Psoas muscle (tissue), 8 donors: Measurements from ENCODE around the gene XRN1. TPM values are rescaled to one million over a fixed set of nuclear protein-coding genes. Genes with fewer than 3 reads are reported as not detected.

ENCODE experiments used
- ATAC-seq, 4 donors: fragments of 200-7000 bp; cut with Tn5 transposase; one replicate each; pipeline ENCODE4 v1.9.1; 2020; ENCODE audit warnings: moderate library complexity in 3 of 4, mild to moderate bottlenecking in 2 of 4
- DNase-seq, 2 donors: peaks; one replicate each; pipeline ENCODE4 v3.0.0-alpha.2; 2020
- H3K27ac ChIP-seq: fragments of 200-600 bp; one replicate; pipeline ENCODE4 v1.8.0; 2022
- H3K27me3 ChIP-seq, 3 donors: fragments of 200-600 bp in 1 of 3; one replicate each; pipeline versions ENCODE4 v1.6.1 to v1.8.0; 2013 to 2022; ENCODE audit warnings: low read length in 2 of 3, mild to moderate bottlenecking in 2 of 3, moderate library complexity in 1 of 3; ENCODE audit not compliant: insufficient read depth in 3 of 3
- H3K36me3 ChIP-seq, 2 donors: fragments of 200-600 bp in 1 of 2; one replicate each; pipeline versions ENCODE4 v1.6.1 to v1.8.0; 2013 to 2022; ENCODE audit warnings: low read depth in 1 of 2, mild to moderate bottlenecking in 1 of 2, moderate library complexity in 1 of 2; ENCODE audit not compliant: insufficient read depth in 1 of 2
- H3K4me1 ChIP-seq: fragments of 200-600 bp; one replicate; pipeline ENCODE4 v1.8.0; 2022
- H3K4me3 ChIP-seq: fragments of 200-600 bp; one replicate; pipeline ENCODE4 v1.8.0; 2022; ENCODE audit warnings: mild to moderate bottlenecking
- H3K9me3 ChIP-seq: fragments of 200-600 bp; one replicate; pipeline ENCODE4 v1.8.0; 2022
- WGBS, 3 donors: extraction: QIAGEN DNeasy Blood & Tissue Kit; methylation state at CpG; one replicate each; pipeline versions ENCODE4 v1.1.6 to v1.1.7; 2013; 5-methylcytosine and 5-hydroxymethylcytosine counted together
- intact Hi-C, 2 donors: fragments of 100-400 bp; cut with DNase I; formaldehyde crosslinking; loops; one replicate each; pipeline versions ENCODE4 v1.11.0 to v1.14.2; 2022
- polyA plus RNA-seq, 3 donors: library from polyadenylated mRNA; stranded (reverse); fragments of 200-250 nt; gene quantifications; one replicate each; pipeline ENCODE4 v1.2.3, GENCODE V29; 2013
- total RNA-seq, 4 donors: library from RNA; stranded (reverse); fragmentation: NEBNext Ultra II Directional in 2 of 4; extraction: Animal tissue kit (Norgen Biotek cat#: 25700) in 2 of 4; gene quantifications; one replicate each; pipeline versions ENCODE4 v1.2.1 to v1.2.4, GENCODE V29; 2021 to 2023
- TF ChIP-seq, protein P1 (sequence below): fragments of 200-600 bp; IDR thresholded peaks from one replicate; pipeline ENCODE4 v1.8.0; 2022; ENCODE audit warnings: antibody characterized with exemption
- donor health status: healthy with polysubstance abuse.
- donor health status: DM: no; HTN: no; CAD: no; lungs with moderate emphysema.
- donor health status: Bipolar disorder and iron deficiency.
- donor health status: healthy.
- donor health status: DM: yes; HTN: yes; CAD: no.
- donor health status: DM: no; HTN: no; CAD: no.
- donor health status: DM: no; HTN: no; CAD: no.
- donor health status: DM: yes; HTN: yes; CAD: no.

Gene XRN1
- total and polyA plus RNA-seq, 7 donors = 3.8 to 46.1 (median 26.7) TPM

DNA sequence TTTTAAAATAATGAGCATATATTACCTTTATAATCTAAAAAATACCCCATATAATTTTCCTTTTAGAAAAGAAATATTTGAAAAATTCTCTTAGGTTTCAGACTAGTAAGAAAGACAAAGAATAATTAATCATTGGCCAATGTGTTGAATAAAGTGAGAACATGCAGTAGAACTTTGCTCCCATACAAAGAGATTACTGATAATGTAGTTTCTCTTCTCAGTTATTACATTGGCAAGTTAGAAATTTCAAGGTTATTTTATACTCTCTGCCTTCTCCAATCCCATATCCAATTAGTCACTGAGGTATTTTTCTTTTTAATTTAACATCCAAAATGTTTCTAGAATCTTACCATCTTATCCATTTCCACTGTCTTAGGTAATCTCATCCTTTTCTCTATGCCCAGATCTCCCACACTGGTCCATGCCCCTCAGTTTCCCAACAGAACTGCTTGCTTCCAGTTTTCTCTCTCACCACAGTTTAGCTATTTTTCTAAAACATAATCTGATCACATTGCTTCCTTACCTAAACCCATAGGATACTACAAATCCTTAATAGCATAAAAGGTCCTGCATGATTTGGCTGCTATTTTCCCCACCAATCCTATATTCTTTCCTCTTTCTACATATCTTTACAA lies 10.8 kb downstream of the XRN1 start:
- intact Hi-C loops = no loop called here
- DNase-seq (no peak), ATAC-seq (no peak)
- TF ChIP-seq, protein P1, sequence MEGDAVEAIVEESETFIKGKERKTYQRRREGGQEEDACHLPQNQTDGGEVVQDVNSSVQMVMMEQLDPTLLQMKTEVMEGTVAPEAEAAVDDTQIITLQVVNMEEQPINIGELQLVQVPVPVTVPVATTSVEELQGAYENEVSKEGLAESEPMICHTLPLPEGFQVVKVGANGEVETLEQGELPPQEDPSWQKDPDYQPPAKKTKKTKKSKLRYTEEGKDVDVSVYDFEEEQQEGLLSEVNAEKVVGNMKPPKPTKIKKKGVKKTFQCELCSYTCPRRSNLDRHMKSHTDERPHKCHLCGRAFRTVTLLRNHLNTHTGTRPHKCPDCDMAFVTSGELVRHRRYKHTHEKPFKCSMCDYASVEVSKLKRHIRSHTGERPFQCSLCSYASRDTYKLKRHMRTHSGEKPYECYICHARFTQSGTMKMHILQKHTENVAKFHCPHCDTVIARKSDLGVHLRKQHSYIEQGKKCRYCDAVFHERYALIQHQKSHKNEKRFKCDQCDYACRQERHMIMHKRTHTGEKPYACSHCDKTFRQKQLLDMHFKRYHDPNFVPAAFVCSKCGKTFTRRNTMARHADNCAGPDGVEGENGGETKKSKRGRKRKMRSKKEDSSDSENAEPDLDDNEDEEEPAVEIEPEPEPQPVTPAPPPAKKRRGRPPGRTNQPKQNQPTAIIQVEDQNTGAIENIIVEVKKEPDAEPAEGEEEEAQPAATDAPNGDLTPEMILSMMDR = no peak
- Histone ChIP-seq H3K4me3 (no peak overlapping the region), H3K4me1 (peaks cover 23% of the 10 kb centered on the region), H3K27ac (no peak overlapping the region), H3K9me3 (no peaks in the 10 kb centered on the region), H3K27me3 (no peaks in the 10 kb centered on the region), H3K36me3 (peaks cover 0 to 21% of the 10 kb centered on the region in 2 donors)

DNA sequence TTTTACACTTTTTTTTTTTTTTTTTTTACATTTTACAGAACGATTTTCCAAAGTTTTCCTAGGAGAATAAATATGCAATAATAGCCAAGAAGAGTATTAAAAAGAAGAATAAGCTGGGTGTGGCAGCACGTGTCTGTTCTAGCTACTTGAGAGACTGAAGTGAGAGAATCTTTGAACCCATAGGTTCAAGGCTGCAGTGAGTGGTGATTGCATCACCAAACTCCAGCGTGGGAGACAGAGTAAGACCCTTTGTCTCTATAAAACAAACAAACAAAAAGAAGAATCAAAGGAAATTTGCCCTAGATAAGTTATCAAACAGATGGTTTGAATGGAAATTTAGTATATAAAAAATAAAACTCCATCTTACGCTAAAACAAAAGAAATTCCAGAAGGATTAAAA lies 13.3 kb downstream of the XRN1 start:
- no peak for ATAC-seq
- Histone ChIP-seq H3K9me3 (no peaks in the 10 kb centered on the region), H3K4me1 (peaks cover 13% of the 10 kb centered on the region), H3K4me3 (no peak overlapping the region), H3K36me3 (peaks cover 0 to 42% of the 10 kb centered on the region in 2 donors), H3K27ac (no peak overlapping the region), H3K27me3 (no peaks in the 10 kb centered on the region)
- 68 to 69% (median 68%) methylated on average over 4 of the region's 4 CpGs for WGBS, 3 donors
- TF ChIP-seq, protein P1 = no peak
- intact Hi-C loops = no loop called here
- no peak for DNase-seq

DNA sequence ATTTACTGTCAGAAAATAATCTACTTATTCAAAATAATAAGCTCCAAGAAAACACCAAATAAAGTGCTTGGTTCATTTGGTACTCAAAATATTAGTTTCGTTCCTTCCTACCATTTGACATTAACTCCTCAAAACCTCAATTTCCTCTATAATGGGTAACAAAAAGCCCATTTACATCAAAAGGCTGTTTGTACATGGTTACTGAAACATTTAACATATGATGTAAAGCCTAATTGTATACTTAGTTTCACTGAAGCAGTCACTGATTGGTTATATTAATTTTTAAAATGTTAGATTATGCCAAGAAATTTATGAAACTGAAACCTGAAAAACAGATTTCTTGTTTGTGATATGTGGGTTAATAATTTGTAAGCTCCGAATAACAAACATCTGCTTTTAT lies 14.7 kb downstream of the XRN1 start:
- WGBS, 3 donors = 79 to 84% (median 80%) methylated on average over 2 of the region's 2 CpGs
- Histone ChIP-seq H3K4me1 (peaks cover 13% of the 10 kb centered on the region), H3K9me3 (no peaks in the 10 kb centered on the region), H3K36me3 (peaks cover 0 to 56% of the 10 kb centered on the region in 2 donors), H3K4me3 (no peak overlapping the region), H3K27me3 (no peaks in the 10 kb centered on the region), H3K27ac (no peak overlapping the region)
- ATAC-seq (no peak), DNase-seq (no peak)
- TF ChIP-seq, protein P1 = no peak
- intact Hi-C loops = no loop called here

DNA sequence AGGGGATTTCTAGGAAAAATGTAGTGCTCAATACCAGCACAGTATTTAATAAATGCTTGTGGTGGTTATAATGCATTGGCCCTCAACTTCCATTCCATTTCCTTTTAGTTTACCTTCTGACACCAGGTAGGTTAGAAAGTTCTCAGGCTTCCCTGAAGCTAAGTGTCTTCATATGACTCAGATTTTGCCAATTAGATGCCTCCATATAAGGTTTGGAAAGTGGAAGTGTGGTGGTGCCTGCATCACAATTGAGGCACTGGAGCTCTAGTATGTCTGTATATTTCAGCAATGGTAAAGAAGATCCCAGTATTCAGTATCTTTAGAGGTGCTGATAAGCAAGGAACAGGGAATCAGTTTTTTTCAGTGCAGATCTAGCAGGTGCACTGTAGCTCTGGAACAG lies 18.3 kb downstream of the XRN1 start:
- H3K36me3 ChIP-seq = peaks cover 0 to 80% of the 10 kb centered on the region in 2 donors
- no peak overlapping the region for H3K27ac ChIP-seq
- TF ChIP-seq, protein P1 = no peak
- DNase-seq (no peak), ATAC-seq (no peak)
- H3K4me1 ChIP-seq = no peaks in the 10 kb centered on the region
- no peaks in the 10 kb centered on the region for H3K9me3 ChIP-seq
- H3K27me3 ChIP-seq = no peaks in the 10 kb centered on the region
- no peak overlapping the region for H3K4me3 ChIP-seq
- intact Hi-C loops = no loop called here

DNA sequence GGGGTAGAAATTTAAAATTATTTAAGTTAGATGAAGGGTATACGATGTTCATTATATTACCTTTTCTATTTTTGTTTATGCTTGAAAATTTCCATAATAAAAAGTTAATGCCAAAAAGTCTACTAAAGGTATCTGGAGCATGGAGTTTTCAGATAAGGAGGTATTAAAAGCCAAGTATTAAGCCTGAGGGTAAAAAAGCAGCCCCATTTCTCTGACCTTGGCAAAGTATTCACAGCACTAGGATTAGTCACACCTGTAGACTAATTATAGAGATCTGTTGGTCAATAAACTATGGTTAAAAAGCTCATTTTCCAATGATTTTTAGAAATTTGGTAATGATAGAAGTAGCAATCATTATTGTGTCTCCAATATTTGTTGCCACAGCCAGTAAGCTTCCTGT lies 23.1 kb downstream of the XRN1 start:
- H3K36me3 ChIP-seq = peaks cover 0 to 99% of the 10 kb centered on the region in 2 donors
- no peak overlapping the region for H3K27ac ChIP-seq
- H3K9me3 ChIP-seq = no peaks in the 10 kb centered on the region
- TF ChIP-seq, protein P1 = no peak
- DNase-seq (no peak), ATAC-seq (no peak)
- 94 to 99% (median 97%) methylated on average over 1 of the region's 1 CpG for WGBS, 3 donors
- H3K4me3 ChIP-seq = no peak overlapping the region
- intact Hi-C loops = loop anchor here in 1 of 2 donors (5.0 kb wide), 1 partner anchor 47 kb away; no protein-coding TSS in a partner anchor
- no peaks in the 10 kb centered on the region for H3K27me3 ChIP-seq
- H3K4me1 ChIP-seq = no peaks in the 10 kb centered on the region
